HG03066 (cell line): ENCODE results near the gene ESYT3.

Source experiments
- ATAC-seq: cut with Tn5 transposase; IDR thresholded peaks from one replicate; pipeline ENCODE4 v1.9.1; 2021; ENCODE audit warnings: low read depth; ENCODE audit not compliant: unreplicated experiment

ESYT3 gene

DNA sequence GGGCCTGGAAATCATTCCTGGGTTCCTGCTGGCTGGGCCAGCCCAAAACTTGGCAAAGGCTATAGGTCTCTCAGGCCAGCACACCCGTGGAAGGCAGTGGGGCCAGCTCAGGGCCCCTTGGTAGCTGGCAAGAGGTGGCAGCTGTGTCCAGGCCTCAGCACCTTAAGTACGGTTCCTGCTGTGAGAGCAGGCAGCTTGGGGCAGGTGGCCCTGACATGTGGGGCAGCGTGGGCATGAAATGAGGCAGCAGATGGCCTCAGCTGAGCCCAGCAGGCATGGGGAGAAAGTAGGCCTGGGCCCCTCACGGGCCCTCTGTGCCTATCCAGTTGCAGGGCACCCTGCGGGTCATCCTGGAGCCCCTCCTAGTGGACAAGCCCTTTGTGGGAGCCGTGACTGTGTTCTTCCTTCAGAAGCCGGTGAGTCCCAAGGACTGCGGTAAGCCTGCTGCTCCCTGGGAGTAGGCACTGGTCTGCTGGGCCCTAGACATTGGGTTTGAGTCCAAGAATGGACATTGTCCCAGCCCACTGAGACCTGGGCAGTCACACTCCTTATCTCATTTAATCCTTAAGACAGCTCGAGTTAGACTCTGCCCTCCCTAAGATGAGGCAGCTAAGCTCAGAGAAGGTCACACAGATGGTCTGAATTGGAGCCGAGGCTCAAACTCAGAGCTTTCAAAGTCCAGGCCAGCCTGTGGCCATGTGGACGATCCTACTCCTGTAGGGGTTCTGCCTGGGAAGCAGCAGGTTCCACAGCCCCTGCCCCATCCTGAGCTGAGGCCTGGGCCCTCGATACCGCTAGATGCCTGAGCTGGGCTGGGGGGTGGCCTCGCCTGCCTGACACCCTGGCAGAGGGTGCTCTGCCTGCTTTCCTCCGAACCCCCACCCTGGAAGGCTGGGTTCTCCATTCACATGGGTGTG, 25.5 kb downstream of the ESYT3 start:
- no peak for ATAC-seq

DNA sequence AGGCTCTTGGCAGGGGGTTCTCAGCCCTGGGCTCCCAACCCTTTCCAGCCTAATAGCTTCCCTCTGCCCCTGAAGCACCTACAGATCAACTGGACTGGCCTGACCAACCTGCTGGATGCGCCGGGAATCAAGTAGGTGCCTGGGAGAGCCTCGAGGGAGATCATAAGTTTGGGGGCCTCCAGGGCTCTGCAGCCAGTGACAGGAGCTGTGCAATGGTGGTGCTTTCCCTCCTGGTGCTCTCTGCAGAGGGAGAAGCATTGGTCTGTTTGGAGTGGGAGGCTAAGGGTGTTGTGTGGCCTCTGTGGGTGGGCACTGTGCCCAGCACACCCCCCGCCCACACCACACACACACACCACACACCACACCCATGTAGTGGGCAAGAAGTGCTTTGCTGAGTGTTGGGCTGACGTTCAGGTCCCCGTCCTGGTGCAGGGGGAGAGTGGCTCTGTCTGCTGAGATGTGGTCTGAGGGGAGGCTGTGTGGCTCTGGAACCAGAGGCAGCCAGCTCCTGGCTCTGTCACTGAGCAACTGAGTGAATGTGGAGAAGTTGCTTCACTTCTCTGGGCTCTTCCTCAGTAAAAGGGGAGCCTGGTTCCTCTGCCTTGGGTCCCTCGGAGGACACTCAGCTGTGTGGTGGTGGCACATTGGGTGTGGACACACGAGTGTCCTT, 26.3 kb downstream of the ESYT3 start:
- no peak for ATAC-seq

DNA sequence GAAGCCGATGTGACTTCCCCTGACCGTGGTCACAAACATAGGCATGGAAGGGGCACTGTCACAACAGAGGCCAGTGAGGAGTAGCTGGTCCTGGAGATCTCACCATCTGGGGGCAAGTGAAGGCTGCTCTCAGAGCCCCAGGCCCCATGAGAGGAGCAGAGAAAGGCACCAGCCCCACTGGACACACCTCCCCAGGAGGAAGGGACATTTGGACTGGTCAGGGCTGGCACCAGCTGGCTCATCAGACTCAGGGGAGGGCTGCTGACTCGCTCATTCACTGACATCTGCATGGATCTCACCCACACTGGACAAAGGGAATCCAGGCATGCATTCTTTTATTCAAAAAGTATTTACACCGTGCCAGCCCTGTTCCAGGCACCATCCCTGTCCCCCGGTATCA, 26.8 kb downstream of the ESYT3 start:
- no peak for ATAC-seq

DNA sequence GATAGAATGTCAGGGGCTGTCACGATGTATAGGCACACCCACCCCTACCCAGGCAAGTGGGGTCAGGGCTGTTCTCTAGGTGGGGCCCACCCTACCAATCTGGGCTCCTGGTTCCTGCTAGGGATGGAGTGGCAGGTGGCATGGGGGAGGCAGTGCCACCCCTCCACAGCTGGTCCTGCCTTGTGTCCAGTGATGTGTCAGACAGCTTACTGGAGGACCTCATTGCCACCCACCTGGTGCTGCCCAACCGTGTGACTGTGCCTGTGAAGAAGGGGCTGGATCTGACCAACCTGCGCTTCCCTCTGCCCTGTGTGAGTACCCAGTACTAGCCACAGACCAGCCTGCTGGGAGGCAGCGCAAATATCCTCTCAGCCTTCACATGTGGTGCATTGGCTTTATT, 27.5 kb downstream of the ESYT3 start:
- ATAC-seq = no peak

DNA sequence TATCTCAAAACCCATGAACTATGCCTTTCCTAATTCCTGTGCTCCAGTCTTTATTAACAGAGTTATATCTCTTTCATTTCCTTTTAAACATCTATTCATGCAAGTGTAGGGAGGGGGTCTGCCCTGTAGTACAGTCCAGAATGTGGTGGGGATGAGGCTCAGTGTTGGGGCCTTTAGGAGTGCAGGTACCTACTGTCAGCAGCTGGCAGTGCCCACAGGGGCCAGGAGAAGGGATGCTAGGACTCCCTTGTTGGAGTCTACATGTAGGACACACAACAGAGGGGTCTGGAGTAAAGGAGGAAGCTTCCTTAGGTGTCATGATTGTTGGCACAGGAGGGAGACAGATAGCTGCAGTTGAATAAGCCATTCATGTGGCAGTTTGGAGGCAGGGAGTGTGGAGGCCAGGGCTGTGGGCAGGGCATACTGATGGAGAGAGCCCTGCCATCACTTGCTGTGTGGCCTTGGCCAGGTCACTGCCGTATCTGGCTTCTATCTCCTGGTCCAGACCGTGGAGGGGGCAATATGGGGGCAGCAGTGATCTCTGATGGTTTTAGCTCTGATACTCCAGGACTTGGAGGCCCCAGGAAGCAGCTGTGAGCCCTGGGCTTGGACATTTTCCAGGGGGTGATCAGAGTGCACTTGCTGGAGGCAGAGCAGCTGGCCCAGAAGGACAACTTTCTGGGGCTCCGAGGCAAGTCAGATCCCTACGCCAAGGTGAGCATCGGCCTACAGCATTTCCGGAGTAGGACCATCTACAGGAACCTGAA, 29.5 kb downstream of the ESYT3 start:
- no peak for ATAC-seq

DNA sequence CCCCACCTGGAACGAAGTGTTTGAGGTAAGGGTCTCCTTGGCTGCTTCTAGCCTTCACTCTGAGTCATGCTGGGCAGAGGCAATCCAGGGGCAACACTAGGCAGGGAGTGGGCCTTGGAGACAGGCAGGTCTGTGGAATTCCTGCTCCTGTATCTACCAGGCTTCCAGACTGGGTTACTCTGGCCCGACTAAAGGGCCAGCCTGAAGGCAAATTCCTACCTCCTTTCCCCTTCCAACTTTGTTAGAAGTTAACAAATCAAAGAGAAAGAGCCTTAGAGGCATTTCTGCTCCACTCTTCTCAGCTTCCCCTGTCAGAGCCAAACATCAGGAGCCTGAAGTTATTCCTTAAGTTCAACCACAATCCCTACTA, 30.1 kb downstream of the ESYT3 start:
- no peak for ATAC-seq

DNA sequence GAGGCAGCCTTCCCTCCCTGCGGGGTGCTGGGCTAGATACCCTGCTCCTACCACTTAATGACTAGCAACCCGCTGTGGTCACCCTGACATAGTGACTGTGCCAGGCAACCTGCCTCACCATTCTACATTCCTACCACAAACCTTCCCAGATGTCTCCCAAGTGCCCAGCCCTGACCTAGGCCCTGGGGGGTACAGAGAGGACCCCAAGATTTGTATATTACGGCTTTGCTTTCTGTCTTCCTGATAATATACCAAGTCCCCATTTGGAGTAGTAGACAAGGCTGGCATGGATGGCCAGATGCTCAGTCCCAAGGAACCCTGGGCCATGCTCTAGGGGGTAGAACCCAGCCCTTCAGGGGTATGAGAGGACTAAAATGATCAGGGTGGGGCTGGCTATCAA, 31.0 kb downstream of the ESYT3 start:
- no peak for ATAC-seq

DNA sequence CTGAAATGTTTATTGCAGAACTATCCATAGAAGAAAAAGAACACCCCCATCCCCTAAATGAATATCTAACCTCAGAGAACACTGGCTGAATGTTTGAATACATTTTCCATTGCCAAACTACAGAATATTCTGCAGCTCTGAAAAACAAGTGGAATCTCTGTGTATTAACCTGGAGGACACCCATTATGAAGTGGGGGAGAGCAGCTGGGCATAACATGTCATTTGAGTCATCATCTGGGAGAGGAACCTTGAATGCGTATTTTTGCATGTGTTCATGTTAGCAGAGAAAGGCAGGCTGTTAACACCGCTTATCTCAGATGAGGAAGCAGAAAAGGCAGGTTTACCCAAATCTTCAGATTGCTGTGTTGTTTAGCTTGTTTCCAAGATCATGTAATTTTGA, 31.5 kb downstream of the ESYT3 start:
- ATAC-seq = no peak

DNA sequence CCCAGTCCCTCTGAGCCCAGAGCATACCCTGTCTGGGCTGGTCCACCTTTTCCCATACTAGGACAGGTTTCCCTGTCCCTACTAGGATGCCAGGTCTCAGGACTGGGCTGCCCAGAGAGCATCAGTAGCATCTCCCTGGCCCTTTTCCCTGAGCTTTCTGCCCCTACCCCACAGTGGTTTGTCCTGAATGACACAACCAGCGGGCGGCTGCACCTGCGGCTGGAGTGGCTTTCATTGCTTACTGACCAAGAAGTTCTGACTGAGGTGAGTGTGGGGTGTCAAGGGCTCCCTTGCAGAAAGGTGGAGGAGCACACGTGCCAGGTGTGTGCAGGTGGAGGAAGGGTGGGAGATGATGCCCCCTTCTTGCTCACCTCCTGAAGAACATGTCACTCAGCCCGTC, 33.5 kb downstream of the ESYT3 start:
- no peak for ATAC-seq

DNA sequence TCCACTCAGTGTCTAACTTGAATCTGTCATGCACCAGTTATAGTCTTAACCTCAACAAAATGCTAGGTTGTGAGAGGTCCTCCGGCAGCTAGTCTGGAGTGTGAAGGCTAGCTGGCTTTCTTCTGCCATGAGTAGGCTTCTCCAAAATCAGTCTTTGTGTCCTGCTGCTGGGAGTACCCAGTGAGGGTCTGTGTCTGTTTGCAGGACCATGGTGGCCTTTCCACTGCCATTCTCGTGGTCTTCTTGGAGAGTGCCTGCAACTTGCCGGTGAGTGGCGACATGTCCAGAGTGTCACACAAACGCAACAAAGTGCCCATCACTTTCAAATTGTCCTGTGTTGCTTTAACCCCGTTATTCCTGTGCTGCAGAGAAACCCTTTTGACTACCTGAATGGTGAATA, 34.0 kb downstream of the ESYT3 start:
- ATAC-seq = no peak

DNA sequence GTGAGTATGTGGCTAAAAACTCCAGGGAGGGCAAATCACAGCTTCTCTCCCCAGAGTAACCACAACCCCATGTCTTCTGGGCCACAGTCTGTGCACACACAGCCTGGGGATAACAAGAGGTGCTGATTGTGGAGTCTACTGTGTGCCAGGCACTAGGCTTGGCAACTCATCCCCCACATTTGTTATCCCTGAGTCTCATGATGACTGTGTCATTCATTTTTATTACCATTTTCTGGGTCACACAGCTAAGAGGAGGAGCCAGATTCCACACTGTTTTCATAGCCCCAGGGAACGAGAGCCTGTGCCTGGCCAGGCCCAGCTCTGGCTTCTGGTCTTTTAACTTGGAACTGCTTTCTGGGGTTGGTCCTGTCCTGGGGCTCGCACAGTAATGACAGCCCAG, 34.5 kb downstream of the ESYT3 start:
- no peak for ATAC-seq

DNA sequence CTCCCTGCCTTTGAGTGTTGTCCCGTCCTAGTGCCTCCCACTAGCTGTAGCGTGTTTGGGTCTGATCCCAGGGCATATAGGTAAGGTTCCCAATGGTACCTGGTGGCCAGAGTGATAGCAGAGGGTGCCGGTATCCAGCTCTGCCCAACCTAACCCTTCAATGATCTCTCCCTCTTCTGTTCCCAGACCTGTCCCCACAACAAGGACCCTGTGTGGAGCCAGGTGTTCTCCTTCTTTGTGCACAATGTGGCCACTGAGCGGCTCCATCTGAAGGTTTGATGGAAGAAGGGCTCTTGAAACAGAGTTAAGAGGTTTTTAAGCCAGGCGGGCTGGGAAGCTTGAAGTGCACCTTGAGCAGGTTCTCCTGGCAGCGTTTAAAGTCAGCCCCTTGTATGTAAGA, 35.5 kb downstream of the ESYT3 start:
- no peak for ATAC-seq

DNA sequence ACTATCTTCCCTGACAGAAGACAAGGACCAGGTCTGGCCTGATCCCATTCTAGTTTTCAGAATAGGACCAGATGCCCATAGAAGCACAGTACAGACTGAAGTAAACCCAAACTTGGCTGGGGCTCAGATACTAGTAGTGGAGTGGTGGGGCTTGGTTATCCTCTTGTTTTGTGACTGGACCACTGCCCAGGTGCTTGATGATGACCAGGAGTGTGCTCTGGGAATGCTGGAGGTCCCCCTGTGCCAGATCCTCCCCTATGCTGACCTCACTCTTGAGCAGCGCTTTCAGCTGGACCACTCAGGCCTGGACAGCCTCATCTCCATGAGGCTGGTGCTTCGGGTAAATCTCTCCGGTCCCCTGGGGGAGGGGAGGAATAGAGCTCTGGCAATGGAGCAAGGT, 36.3 kb downstream of the ESYT3 start:
- ATAC-seq = no peak

DNA sequence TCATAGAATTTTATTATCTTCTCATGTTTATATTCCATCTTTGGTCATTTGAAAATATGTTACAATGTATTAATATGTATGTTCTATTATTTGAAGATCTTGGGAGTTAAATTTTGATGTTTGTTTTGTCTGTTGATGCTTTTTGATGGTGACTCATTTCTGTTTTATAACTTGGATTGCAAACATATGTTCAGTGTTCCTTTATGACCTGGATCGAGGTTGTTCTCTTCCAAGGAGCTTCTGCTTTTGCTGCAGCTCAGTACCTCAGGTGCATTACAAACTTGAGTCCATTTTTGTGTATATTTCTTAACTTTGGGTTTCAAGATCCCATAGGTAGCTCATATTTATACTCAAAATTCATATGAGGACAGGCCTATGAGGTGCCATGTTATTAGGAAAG, 37.1 kb downstream of the ESYT3 start:
- ATAC-seq = no peak

DNA sequence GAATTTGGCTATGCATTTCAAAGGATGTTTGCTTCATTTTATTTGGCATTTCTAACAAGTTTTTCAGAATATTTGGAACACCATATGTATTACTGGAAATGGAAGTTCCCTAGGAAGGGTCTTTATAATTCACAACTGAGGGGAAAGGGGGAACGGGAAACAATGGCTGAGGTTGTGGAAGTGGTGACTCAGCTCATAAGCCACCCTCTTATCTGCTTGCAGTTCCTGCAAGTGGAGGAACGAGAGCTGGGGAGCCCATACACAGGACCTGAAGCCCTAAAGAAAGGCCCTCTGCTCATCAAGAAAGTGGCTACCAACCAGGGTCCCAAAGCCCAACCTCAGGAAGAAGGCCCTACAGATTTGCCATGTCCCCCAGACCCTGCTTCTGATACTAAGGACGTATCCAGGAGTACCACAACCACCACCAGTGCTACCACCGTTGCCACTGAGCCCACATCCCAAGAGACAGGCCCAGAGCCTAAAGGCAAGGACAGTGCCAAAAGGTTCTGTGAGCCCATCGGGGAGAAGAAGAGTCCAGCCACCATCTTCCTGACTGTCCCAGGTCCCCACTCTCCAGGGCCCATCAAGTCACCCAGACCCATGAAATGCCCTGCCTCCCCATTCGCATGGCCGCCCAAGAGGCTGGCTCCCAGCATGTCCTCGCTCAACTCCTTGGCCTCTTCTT, 37.9 kb downstream of the ESYT3 start:
- ATAC-seq = no peak

DNA sequence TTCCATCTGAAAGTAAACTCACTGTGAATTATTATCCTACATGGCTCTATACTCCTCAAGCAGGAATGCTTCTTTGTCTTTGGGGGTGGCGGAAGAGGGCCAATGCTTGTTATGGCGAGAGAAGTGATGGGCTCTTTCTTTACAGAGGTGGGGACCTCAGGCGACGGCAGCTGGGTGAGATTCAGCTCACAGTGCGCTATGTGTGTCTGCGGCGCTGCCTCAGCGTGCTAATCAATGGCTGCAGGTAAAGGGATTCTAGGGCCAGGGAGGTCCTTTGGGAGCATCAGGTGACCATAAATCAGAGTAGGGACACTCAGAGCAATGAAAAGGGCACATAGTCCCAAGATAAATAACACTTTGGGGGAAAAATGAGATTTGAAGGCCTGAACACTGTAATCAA, 39.0 kb downstream of the ESYT3 start:
- no peak for ATAC-seq

DNA sequence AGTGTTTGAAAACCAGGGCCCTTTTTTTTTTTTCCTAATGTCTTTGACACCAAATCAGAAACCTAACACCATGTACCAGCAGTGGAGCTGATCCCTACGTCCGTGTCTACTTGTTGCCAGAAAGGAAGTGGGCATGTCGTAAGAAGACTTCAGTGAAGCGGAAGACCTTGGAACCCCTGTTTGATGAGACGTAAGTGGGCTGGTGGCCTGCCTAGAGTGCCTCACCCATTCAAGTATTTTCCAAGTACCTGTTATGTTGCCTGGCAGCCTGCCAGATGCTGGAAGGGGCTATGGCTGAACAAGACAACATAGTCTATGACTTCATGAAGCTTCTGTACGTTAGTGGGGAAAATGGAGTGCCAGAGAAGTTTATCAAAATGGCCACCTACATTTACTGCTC, 39.7 kb downstream of the ESYT3 start:
- no peak for ATAC-seq

DNA sequence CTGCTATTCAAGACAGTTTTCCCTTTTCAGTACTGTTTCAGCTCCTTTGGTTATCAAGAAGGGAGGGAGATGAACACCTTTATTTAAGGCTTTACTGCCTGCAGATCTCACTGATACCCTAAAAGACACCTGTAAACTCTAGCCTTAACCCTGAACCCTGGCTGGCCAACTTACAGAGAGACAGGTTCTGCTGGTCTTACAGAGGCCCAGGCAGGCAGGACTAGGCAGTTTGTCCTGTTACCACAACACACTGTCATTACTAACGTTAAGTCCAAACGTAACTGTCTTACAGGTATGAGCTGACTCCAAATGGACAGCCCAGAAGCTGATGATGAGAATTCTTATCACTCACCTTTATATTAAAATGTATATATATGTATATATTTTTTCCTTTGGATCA, 42.1 kb downstream of the ESYT3 start:
- ATAC-seq = no peak

DNA sequence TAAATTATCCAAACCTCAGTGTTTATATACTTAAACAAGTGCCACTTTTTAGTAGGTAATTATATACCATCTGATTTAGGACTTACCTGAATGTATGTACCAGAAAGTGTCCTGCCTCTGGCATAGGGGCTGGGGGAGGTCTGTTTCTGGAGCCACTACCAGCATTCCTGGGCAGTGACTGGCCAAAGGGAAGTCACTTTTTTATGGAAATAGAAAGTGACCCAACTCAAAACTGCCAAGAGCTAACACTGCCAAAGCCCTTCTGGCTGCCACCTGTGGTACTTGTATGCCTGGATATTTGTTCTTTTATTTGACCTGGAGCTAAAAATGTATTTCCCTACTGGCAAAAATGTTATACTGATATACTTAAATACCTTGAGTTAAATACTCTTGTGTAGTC, 42.7 kb downstream of the ESYT3 start:
- no peak for ATAC-seq

DNA sequence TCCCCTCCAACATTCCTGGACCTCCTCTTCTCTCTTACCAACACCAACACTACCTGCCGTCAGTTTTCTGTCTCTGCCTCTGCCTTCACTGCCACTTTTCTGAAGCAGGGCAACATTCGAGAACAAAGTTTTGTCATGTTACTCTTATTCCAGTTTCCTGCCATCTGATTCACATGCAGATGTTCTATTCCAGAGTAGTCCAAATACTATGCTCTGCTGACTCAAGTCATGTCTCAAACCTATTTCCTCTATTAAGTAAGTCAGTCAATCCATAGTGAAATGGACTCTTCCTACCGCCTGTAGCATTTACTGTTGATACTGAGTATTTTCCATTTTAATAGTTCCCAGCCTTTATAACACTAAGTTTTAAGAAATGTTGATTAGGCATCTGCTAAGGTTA, 43.4 kb downstream of the ESYT3 start:
- ATAC-seq = no peak

DNA sequence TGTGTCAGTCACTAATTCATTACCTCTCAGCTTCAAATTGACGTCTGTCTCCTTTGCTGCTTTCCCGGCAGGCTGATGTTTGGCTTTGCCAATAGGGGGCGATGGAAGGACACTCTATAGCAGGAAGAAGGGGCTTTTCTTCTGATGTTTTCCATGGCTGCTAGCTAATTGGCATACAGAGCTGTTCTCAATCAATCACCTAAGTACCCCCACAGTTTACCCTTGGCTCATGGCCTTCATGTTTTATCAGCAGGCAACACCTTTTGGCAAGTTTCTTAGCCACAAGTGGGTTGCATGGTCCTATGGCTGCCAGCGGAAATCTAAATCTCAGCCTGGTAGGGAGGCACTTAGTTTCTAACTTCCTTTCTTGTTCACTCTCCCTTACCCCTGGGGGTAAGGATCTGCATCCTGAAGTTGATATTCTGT, 45.0 kb downstream of the ESYT3 start:
- no peak for ATAC-seq
